Keratinocyte (primary cell): ENCODE results near the gene DIS3. TPM values are rescaled to one million over a fixed set of nuclear protein-coding genes. Genes with fewer than 3 reads are reported as not detected.
"Not testable (repeated sequence)": the region's sequence is repeated elsewhere in the genome, so short reads cannot be mapped to it uniquely, and the experiment has no call there.

Experiments used
- DNase-seq: peaks from one replicate; pipeline ENCODE4 v3.0.0-alpha.2; 2011; ENCODE audit warnings: low read depth, missing footprints, low spot score
- FAIRE-seq: peaks from 2 replicates; lab custom pipeline; 2011; peaks lifted over from hg19 to GRCh38; lab: Jason Lieb, UNC
- H2AFZ ChIP-seq: 2 replicates; pipeline ENCODE4 v1.6.0; 2012; ENCODE audit warnings: low read length, control low read depth, inconsistent platforms; ENCODE audit not compliant: control insufficient read depth
- H3K27ac ChIP-seq: 2 replicates; pipeline ENCODE4 v1.5.1; 2011; ENCODE audit warnings: low read length; ENCODE audit not compliant: control insufficient read depth, insufficient read depth
- H3K27me3 ChIP-seq: 3 replicates; pipeline ENCODE4 v1.6.0; 2011; ENCODE audit warnings: low read length; ENCODE audit not compliant: control insufficient read depth, insufficient read depth; ENCODE audit errors: extremely low read depth
- H3K36me3 ChIP-seq, 2 experiments: 2 replicates in 1 of 2; 3 replicates in 1 of 2; pipeline ENCODE4 v1.5.1; 2011; ENCODE audit warnings: low read length in 2 of 2, mild to moderate bottlenecking in 1 of 2; ENCODE audit not compliant: control insufficient read depth in 2 of 2, insufficient read depth in 2 of 2; ENCODE audit errors: extremely low read depth in 1 of 2
- H3K4me1 ChIP-seq: 3 replicates; pipeline ENCODE4 v1.5.1; 2011; ENCODE audit warnings: low read length; ENCODE audit not compliant: control insufficient read depth, insufficient read depth; ENCODE audit errors: extremely low read depth
- H3K4me2 ChIP-seq: 3 replicates; pipeline ENCODE4 v1.6.0; 2011; ENCODE audit warnings: low read depth, low read length; ENCODE audit not compliant: control insufficient read depth, insufficient read depth; ENCODE audit errors: extremely low read depth
- H3K4me3 ChIP-seq, 3 experiments: fragments of 200-600 bp in 1 of 3; sonication (generic) in 1 of 3; 2 replicates in 2 of 3; 3 replicates in 1 of 3; pipeline ENCODE4 v1.5.1; 2011 to 2016; ENCODE audit warnings: low read length in 3 of 3, mild to moderate bottlenecking in 3 of 3, control low read depth in 2 of 3, inconsistent platforms in 1 of 3, low read depth in 1 of 3, mixed read lengths in 1 of 3, mixed run types in 1 of 3, moderate library complexity in 1 of 3; ENCODE audit not compliant: control insufficient read depth in 2 of 3, insufficient read depth in 2 of 3; ENCODE audit errors: extremely low read depth in 1 of 3
- H3K79me2 ChIP-seq: 2 replicates; pipeline ENCODE4 v1.6.0; 2012; ENCODE audit warnings: low read length; ENCODE audit not compliant: control insufficient read depth, insufficient read depth
- H3K9ac ChIP-seq: 3 replicates; pipeline ENCODE4 v1.6.0; 2011; ENCODE audit warnings: low read length; ENCODE audit not compliant: control insufficient read depth, insufficient read depth; ENCODE audit errors: extremely low read depth
- H3K9me1 ChIP-seq: 3 replicates; pipeline ENCODE4 v1.6.0; 2011; ENCODE audit warnings: low read length; ENCODE audit not compliant: control insufficient read depth, insufficient read depth; ENCODE audit errors: extremely low read depth
- H3K9me3 ChIP-seq: 2 replicates; pipeline ENCODE4 v1.5.1; 2012; ENCODE audit warnings: low read depth, low read length; ENCODE audit not compliant: control insufficient read depth
- H4K20me1 ChIP-seq: 3 replicates; pipeline ENCODE4 v1.6.0; 2011; ENCODE audit warnings: low read length; ENCODE audit not compliant: control insufficient read depth, insufficient read depth; ENCODE audit errors: extremely low read depth
- EZH2 ChIP-seq: IDR thresholded peaks from one replicate; pipeline ENCODE4 v1.6.1; 2012; ENCODE audit warnings: inconsistent platforms, mild to moderate bottlenecking, low read length, moderate library complexity
- dilution Hi-C: fragments of 300-500 bp; cut with MboI; formaldehyde crosslinking; loops from one replicate; pipeline ENCODE4 v1.7.0; 2020; ENCODE audit warnings: low sequenced_read_pairs; ENCODE audit not compliant: extremely low pct_ligation_motif_present
- polyA plus RNA-seq, 5 experiments: library from polyadenylated mRNA; depleted of rRNA in 3 of 5; stranded (reverse) in 3 of 5; stranded (forward) in 1 of 5; unstranded in 1 of 5; fragments of >200 nt; gene quantifications; 1 replicate in 1 of 5; 2 replicates in 3 of 5; 3 replicates in 1 of 5; pipeline versions ENCODE4 v1.2.1 to v1.2.3, GENCODE V29; 2011 to 2012; ENCODE audit warnings: missing spikeins in 2 of 5, low read depth in 1 of 5, low replicate concordance in 1 of 5
- TF ChIP-seq, protein P1 (sequence below), 3 experiments: IDR thresholded peaks in 1 of 3; conservative IDR thresholded peaks in 1 of 3; optimal IDR thresholded peaks in 1 of 3; 2 replicates in 2 of 3; 3 replicates in 1 of 3; pipeline versions ENCODE3 to v1.5.1; 2011; ENCODE audit warnings: low read length in 3 of 3, mild to moderate bottlenecking in 3 of 3, moderate library complexity in 2 of 3, control low read depth in 1 of 3, inconsistent platforms in 1 of 3; ENCODE audit not compliant: insufficient read depth in 2 of 3; ENCODE audit errors: extremely low read depth in 1 of 3

Gene DIS3
- polyA plus RNA-seq, 1 donor (not counting 4 experiments of a cell fraction or from before 2014, with no cell fraction given), result 44.7 TPM

DNA sequence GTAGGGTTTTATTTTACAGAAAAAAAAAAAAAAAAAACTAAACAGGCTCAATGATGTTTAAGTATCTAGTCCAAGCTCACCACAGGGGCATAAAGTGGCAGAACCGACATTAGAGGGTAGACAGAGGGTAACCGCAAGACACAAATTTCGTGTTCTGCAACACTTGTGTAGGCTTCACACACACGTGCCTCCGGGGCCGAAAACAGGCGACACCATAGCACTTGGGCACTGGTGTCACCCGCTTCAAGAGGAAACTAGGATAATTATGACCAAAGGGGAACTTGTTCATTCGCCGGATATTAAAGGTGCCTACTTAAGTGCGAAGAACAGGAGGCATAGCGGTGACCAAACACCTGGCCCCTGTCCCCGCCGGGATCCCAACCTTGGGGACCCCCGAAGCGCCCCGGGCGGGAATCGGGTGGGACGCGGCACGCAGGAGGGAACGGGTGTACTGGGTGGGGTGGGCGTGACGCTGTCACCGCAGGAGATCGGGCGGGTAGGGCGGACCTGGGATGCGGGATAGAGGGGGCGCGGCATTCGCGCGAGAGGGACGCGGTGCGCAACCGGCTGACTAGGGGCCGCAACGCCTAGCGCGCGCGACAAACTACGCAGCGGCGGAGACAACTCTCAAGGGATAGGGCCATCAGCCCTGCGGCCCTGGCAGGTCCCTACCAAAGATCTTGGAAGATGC is 54.8 kb downstream of the DIS3 start:
- H3K27ac ChIP-seq, result peak overlapping the region; percentile 71
- TF ChIP-seq EZH2, result no peak
- TF ChIP-seq, protein P1, sequence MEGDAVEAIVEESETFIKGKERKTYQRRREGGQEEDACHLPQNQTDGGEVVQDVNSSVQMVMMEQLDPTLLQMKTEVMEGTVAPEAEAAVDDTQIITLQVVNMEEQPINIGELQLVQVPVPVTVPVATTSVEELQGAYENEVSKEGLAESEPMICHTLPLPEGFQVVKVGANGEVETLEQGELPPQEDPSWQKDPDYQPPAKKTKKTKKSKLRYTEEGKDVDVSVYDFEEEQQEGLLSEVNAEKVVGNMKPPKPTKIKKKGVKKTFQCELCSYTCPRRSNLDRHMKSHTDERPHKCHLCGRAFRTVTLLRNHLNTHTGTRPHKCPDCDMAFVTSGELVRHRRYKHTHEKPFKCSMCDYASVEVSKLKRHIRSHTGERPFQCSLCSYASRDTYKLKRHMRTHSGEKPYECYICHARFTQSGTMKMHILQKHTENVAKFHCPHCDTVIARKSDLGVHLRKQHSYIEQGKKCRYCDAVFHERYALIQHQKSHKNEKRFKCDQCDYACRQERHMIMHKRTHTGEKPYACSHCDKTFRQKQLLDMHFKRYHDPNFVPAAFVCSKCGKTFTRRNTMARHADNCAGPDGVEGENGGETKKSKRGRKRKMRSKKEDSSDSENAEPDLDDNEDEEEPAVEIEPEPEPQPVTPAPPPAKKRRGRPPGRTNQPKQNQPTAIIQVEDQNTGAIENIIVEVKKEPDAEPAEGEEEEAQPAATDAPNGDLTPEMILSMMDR (optimal IDR thresholded peaks at IDR 0.05 in 1 of 3, IDR thresholded peaks at IDR 0.05 in 1 of 3, conservative IDR thresholded peaks at IDR 0.05 in 1 of 3; ENCODE audit: extremely low read depth in 1 of 3, insufficient read depth in 2 of 3, low read length in 3 of 3), result no peak
- H3K79me2 ChIP-seq, result peaks cover 80% of the 10 kb centered on the region
- H3K36me3 ChIP-seq, result peaks cover 0 to 2% of the 10 kb centered on the region in 2 experiments
- H3K27me3 ChIP-seq, result no peaks in the 10 kb centered on the region
- peak overlapping the region; percentile 91 for H3K4me2 ChIP-seq
- H2AFZ ChIP-seq, result peak overlapping the region; percentile 95
- peak overlapping the region; percentile 53 to 90 (median 85) for H3K4me3 ChIP-seq
- peaks cover 13% of the 10 kb centered on the region for H3K4me1 ChIP-seq
- no peaks in the 10 kb centered on the region for H3K9me3 ChIP-seq
- peak overlapping the region; percentile 83 for H3K9ac ChIP-seq
- H4K20me1 ChIP-seq, result no peaks in the 10 kb centered on the region
- no peaks in the 10 kb centered on the region for H3K9me1 ChIP-seq
- FAIRE-seq (no peak), DNase-seq (no peak)
- dilution Hi-C loops, result no loop called here

DNA sequence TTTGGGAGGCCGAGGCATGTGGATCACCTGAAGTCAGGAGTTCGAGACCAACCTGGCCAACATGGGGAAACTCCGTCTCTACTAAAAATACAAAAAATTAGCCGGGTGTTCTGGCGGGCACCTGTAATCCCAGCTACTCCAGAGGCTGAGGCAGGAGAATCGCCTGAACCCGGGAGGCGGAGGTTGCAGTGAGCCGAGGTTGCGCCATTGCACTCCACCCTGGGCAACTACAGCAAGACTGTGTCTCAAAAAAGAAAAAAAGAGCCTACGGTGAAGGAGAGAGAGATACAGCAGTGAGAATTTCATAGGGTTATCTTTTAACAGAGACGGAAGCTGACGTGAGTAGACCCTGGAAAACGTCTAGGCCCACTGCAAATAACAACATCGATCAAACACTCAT is 55.5 kb downstream of the DIS3 start:
- H3K9me1 ChIP-seq, H4K20me1 ChIP-seq, FAIRE-seq, H3K36me3 ChIP-seq, DNase-seq, H3K27me3 ChIP-seq, dilution Hi-C loops, H3K27ac ChIP-seq, H3K9ac ChIP-seq, H3K9me3 ChIP-seq, H2AFZ ChIP-seq: not testable (repeated sequence)
- Histone ChIP-seq H3K79me2 (peaks cover 87% of the 10 kb centered on the region), H3K4me1 (peaks cover 13% of the 10 kb centered on the region), H3K4me3 (peak overlapping the region in 2 of 3 experiments; percentile 53 to 90), H3K4me2 (peak overlapping the region; percentile 91)

DNA sequence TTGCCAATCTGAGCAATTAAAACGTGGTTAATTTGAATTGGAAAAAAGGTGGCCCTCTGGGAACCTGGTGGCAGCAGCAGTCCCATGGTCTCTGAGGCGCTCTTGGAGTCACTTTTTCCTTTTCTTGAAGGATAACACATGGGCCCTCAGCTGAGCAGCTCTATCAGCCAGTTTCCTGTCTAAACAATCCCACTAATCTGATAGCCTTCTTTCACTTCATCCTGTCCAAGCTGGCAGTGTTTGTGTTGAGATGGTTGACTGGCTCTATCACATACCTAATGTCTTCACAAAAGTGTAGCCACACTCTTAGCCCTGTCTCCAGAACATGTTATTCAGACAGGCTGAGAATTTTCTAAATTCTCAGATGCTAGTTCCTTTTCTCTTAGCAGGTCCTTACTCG is 64.9 kb downstream of the DIS3 start:
- Histone ChIP-seq H3K27ac (no peak overlapping the region), H3K9me1 (no peaks in the 10 kb centered on the region), H3K9me3 (no peaks in the 10 kb centered on the region), H3K27me3 (no peaks in the 10 kb centered on the region), H3K36me3 (peaks cover 1 to 19% of the 10 kb centered on the region in 2 experiments), H3K4me1 (no peaks in the 10 kb centered on the region), H4K20me1 (no peaks in the 10 kb centered on the region), H2AFZ (no peak overlapping the region), H3K4me3 (no peak overlapping the region), H3K9ac (no peak overlapping the region), H3K4me2 (no peak overlapping the region), H3K79me2 (peaks cover 57% of the 10 kb centered on the region)
- no peak for DNase-seq
- TF ChIP-seq EZH2, result no peak
- TF ChIP-seq, protein P1 (optimal IDR thresholded peaks at IDR 0.05 in 1 of 3, IDR thresholded peaks at IDR 0.05 in 1 of 3, conservative IDR thresholded peaks at IDR 0.05 in 1 of 3; ENCODE audit: extremely low read depth in 1 of 3, insufficient read depth in 2 of 3, low read length in 3 of 3), result no peak
- dilution Hi-C loops, result no loop called here
- no peak for FAIRE-seq
